SIG-M5 treated with dmso at 0.1 percent for 504 hours (cell line): Measurements from ENCODE around the gene HID1.
"Not testable (repeated sequence)": the region's sequence is repeated elsewhere in the genome, so short reads cannot be mapped to it uniquely, and the experiment has no call there.

Experiments
- DNase-seq: peaks from one replicate; lab custom pipeline; 2025; ENCODE audit not compliant: unreplicated experiment; lab: John Stamatoyannopoulos, UW

The HID1 gene

DNA sequence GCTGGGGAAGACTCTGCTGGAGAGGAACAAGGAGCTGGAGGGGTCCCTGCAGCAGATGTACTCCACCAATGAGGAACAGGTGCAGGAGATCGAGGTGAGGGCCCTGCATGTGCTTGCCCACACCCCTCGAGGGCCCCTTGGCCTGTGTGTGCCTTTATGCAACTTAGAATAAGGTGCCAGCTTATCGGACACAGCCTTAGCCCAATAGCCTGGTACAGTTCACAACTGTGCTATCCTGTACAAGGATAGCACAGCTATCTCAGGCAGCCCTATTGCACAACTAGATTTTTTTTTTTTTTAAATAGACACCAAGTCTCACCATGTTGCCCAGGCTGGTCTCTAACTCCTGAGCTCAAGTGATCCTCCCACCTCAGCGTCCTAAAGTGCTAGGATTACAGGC, 27.0 kb upstream of the HID1 start:
- no peak for DNase-seq

DNA sequence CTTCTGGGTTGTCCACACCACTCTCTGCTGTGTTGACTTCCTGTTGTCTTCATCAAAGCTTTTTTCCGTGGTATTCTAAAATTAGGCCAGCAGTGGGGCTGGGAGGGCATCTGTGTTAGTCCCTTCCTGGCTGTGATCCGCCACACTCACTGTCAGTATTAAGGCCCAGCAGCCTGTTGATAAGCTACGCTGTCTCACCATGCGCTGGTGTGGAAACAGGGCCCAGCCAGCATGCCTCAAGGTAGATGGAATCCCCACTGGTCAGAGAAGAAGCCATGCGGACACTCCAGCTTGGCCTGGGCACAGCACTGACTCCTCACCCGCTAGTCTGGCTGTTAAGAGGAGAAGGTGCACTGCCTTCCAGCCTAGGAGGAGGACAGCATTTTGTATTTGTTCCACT, 26.2 kb upstream of the HID1 start:
- no peak for DNase-seq

DNA sequence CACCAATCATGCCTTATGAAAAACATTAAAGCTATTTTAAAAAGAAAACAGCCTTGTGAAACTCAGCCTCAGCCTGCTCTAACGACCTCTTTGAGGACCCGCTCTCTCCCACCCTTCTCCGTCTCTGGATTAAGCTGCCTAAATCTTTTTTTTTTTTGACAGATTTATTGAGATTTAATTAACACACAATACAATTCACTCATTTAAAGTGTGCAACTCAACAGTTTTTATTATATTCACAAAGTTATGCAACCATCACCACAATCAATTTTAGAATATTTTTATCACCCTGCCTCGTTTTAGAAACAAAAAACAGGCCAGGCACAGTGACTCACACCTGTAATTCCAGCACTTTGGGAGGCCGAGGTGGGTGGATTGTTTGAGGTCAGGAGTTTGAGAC, 23.3 kb upstream of the HID1 start:
- no peak for DNase-seq

DNA sequence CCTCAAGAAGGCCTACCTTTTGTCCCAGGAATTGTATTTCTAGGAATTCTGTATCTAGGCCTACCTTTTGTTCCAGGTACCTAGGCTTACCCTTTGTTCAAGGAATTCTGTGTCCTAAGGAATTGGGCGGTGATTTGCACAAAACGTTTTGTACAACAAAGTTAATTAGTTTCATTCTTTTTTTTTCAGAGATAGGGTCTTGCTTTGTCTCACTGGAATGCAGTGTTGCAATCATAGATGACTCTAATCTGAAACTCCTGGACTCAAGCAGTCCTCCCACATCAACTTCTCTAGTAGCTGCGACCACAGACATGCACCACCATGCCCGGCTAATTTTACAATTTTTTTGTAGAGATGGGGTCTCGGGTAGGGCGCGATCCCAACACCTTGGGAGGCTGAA, 21.9 kb upstream of the HID1 start:
- DNase-seq = peak; percentile 38

DNA sequence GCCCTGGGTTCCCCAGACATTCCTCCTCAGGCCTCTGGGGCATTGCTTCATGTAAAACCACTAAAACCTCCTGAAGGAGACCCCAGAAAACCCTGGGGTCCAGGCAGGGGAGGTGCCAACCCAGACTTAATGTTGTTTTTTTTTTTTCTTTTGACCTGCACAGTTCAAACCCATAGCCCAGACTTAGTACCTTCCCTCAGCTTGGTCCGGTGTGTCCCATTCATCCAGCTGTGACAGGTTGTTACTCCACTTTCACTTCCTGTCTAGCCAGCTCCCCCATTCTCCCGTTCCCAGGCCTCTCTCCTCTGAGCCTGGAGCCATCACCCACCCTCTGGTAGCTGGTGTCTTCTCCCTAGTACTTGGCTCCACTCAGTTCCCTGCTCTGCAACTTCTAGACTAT, 19.7 kb upstream of the HID1 start:
- DNase-seq = no peak

DNA sequence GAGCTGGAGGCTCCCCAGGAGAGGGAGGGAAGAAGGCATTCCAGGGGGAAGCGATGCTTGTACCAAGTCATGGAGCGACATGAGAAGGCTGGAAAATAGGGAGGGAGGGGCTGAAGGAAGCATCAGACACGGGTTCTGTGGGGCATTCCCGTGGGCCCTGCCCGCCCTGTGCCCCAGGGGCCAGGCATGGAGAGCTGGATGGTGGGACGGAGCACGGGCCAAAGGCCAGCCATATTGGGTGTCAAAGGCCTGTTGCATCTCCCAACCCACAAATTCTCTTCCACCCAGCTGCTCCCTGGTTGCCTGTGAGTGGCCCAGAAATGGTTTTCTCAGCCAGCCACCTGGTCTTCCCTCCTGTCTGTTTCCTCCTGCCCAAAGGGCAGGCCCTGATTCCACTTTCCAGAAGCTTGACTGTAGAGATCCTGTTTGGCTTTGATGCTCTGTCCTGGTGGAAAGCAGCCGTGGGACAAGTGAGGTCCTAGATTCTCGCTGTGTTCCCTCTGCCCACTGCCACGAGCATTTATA, 18.1 kb upstream of the HID1 start:
- DNase-seq = no peak

DNA sequence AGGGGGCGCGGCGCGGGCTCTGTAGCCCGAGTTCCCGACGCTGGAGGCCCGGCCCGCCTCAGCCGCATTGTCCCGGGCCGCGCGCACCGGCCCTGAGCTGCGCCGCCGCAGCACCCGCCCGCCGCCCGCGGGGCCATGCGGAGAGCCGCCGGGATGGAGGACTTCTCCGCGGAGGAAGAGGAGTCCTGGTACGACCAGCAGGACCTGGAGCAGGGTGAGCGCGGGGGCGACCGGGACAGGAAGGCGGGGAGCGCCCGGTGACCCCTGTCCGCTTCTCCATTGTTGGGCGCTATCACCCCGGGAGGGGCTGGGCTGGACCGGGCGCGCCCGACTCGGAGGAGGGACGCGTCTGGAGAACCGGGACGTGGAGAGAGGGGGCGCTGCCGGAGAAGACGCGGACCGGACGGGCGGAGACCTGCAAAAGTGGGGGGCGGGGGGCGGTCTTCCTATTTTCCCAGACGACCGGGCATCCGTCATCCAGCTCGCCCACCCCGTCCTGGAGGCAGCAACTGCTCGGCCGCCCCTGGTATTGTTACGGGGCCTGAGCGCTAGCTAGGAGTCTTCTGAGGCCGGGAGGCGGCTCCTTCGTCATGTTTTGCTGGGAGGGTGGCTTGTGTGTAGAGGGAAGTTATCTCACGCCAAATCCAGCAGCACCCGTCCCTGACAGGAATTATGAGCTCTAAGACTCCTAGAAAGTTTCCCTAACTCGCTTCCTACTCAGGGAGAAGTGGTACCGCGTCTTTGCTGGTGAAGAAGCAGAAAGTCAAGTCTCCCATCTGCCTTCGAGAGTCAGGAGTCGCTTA, 15.6 kb upstream of the HID1 start:
- peak; percentile 48 for DNase-seq

DNA sequence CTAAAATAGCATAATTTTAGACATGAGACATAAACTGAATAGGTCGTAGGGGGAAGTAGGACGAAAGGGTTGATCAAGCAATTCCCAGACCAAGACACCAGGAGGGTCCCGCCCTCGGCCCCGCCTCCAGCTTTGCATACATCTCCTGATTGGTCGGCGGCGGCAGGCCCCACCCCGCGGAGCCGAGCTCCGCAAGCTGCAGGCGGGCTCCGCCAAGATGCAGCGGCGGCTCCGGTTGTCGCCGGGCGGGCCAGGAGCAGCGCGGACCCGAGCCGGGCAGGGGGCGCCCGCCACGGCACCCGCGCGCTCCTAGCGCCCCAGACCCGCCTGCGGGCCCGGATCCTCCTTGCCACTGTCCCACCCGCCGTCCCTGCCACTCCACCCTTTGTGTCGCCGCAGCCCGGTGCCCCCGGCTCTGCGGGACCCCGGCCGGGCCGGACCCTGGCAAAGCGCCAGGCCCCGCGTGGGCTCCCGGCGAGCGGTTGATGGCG, 14.9 kb upstream of the HID1 start, which contains the start of gene CDR2L:
Gene CDR2L (plus strand): TSS at position 215 of the 491 bp plus-strand sequence. CDS start 412 bp downstream, outside the sequence.
- DNase-seq = peak; percentile 97

DNA sequence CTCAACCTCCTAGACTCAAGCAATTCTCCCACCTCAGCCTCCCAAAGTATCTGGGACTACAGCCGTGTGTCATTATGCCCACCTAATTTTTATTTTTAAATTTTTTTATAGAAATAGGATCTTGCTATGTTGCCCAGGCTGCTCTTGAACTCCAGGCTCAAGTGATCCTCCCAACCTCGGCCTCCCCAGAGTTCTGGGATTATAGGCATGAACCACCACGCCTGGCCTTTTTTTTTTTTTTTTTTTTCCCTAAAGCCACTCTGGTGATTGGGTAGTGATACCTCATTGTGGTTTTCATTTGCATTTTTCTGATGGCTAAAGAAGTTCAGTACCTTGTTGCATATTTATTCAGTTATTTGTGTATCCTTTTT, 13.6 kb upstream of the HID1 start:
- DNase-seq = no peak

DNA sequence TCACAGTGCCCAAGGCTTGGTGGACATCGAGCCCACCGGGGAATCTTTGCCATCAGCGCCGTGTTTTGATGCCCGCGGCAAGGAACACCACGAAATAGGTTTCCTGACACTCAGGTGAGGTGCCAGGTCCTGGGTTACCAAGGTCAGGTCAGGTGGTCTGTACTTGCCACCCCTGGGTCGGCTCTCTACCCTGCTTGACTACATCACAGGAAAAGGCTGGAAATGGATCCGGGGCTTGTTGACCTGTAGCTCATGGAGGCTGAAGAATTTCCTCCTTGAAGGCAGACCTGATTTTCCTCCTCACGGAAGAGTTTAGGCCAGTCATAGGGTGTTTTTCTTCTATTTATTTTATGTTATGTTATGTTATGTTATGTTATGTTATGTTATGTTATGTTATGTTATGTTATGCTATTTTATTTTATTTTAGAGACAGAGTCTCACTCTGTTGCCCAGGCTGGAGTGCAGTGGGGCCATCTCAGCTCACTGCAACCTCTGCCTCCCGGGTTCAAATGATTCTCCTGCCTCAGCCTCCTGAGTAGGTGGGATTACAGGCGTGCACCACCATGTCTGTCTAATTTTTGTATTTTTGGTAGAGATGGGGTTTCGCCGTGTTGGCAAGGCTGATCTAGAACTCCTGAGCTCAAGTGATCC, 10.2 kb upstream of the HID1 start:
- DNase-seq = not testable (repeated sequence)

DNA sequence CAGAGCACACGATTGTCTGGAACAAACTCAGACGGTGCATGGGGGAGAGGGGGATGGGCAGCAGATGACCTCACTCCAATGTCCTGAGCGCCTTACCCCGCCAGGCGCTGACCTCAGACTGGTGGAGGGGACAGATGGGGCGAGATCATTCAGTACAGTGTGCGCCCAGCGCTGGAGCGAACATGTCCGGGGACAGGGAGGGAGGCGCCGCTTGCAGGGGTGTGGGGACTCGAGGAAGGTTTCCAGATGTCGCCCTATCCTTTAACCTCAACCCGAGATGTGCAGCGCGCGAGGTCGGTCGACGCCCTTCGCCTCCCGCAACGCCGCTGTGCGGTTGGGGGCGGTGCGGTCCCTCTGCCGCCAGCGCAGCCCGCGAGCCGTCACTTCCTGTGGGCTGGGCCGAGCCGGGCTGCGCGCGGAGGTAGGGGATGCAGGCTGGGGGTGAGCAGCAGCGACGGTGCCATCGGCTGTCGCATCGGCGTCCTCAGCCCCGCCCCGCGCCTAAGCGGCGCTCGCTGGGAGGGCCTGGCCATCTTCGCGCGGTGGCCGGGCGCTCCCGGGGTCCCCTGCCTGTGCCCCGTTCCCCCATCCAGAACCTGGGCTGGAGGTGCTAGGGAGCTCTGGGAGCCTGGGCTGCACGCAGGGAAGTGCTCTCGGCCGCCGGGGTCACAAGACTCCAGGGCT, 9.6 kb upstream of the HID1 start:
- DNase-seq = peak; percentile 61

DNA sequence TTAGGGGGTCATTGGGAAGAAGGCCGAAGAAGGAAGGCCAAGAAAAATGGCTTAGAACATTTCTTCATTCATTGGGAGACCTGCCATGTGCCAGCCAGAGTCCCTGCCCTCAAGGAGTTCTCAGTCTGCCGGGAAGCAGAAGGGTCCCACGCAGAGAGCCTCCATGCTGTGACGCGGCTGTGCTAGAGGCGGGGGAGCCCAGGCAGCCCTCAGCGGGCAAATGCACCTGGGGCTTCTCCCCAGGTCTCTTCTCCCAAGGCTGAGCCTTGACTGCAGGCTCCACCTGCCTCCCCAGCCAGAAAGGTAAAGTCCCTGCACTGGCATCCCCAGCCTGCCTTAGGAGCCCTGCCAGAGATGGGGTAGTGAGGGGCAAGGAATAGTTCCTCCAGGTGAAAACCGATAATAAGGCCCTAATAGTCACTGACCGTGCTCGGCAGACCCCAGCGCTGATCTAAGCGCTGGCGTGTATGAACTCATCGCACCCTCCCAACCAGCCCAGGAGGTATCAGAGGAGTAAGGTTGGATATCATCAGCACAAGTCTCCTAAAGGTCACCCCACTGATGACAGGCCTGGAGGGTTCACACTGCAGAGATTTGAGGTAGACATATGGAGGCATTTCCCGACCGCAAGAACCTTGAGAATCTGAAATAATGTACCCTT, 8.9 kb upstream of the HID1 start:
- DNase-seq = no peak

DNA sequence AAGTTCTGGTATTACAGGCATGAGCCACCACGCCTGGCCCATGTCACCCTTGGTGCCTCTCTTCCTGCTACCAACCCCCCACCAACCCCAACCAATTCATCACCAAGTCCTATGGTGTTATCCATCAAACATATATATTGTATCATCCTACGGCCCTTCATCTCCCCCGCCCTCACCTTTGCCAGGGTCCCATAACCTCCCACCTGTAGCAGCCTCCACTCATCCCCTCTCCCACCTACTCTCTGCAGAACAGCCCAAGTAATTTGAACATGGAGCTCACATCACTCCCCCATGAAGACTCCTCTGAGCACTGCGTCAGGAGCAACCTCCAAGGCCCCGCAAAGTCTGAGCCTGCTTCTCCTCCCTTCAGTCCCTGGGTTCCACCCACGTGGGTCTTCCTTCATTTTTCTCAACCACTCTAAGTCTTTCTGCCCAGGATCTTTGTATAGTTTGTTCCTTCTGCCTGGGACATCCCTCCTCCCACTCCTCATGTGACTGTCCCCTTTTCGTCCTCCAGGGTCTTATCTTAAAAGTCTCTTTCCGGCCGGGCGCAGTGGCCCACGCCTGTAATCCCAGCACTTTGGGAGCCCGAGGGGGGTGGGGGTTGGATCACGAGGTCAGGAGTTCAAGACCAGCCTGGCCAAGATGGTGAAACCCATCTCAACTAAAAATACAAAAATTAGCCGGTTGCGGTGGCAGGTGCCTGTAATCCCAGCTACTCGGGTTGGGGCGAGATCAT, 7.0 kb upstream of the HID1 start:
- no peak for DNase-seq

DNA sequence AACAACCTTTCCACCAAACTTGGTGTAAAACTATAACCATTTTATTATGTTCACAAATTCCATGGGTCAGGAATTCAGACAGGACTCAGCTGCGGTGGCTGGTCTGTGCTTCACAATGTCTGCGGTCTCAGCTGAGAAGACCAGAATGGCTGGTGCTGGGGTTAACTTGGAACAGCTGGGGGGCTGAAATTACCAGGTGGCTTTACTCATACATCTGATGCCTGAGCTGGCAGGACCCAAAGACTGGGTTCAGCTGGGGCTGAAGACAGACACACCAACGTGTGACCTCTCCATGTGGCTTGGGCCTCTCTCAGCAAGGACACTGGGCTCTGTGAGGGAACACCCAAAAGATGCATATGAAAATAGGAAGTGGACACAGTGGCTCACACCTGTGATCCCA, 5.7 kb upstream of the HID1 start:
- no peak for DNase-seq

DNA sequence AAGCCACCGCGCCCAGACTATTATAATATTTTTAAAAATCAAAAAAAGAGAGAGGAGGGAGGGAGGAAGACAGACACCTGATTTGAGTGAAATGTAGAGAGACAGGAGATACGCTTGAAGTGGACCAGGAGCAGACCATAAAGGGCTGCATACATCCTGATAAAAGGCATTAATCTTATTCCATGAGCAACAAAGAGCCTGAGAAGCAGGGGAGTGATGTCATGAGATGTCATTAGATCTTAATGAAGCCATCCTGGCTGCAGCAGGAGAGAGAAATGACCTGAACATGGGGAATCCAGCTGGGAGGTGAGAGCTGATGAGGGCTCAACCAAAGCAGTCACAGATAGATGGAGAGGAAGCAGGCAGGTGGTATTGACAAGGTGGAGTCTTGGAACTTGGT, 5.2 kb upstream of the HID1 start:
- DNase-seq = no peak

DNA sequence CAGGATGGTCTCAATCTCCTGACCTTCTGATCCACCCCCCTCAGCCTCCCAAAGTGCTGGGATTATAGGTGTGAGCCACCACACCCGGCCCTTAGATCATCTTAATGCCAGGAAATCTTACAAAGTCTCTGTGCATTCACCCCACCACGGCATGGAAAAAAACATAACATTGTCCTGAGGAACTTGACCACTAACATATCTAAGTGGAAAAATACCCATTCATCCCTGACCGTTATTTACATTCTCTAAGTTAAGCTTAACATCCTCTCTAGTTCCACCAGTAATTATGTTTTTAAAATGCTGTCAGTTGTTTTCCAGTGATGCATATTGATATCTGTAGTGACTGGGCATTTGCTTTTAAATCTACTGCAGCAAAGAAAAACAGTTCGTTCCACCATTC, 3.4 kb upstream of the HID1 start:
- no peak for DNase-seq

DNA sequence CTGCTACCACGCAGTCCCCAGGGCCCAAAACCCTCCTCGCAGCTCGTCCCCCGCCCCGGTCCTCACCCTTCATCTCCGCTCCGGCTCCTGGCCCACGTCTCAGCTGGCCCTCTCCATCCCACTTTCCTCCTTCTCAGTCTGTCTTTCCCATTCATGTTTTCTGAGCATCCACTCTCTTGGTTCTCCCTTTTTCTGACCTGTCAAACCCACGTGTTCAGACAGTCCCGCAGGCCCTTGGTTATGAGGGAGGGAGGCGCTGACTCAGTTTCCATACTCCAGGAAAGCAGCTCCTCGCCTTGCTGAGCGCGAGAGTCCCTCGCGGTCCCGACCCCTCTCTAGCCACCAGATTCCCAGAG, 392 bp upstream of the HID1 start:
- DNase-seq = no peak

DNA sequence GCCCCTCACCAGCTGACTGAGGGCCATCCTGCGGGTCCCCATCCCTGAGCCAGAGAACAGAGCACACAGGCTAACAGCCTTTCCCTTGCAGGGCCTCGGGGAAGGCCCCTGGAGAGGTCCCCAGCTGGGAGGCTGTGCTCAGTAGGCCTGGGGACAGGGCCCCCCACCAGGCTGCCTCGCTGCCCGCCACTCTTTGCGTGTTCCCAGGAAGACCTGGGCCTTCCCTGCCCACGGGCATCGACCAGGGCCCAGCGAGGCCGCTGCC, 785 bp downstream of the HID1 start:
- DNase-seq = no peak

DNA sequence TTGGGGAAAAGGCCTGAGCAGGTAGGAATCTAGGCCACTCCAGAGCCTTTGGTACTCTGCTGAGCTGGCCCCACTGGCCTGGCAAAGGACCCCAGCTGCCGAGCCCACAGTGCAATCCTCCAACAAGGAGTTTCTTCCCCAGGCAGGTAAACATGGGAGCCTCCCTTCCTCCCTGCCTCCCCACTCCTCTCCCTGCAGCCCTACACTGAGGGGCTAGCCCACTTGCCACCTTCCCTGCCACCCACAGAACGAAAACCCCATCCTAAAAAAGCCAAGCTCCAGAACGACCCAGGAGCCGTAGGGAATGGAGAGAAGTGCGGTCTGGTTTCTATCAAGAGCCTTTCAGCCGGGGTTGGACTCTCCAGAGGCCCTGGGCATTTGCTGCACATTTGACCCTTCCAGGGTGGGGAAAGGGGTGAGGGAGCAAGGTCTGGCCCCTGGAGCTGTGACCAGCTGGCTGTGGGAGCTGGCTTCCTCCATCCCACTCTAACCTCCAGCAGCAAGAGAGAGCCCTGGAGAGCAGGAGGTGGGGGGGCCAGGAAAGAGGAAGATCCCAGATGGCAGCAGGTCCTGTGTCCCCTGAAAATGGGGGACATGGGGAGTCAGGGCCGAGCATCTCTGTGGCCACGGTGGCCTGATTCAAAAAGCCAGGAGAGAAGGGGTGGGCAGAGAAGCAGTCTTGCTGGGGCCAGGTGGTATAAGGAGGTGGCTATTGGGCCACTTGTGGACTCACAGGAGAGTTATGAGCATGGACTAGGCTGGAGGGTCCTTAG, 1.3 kb downstream of the HID1 start:
- DNase-seq = no peak

DNA sequence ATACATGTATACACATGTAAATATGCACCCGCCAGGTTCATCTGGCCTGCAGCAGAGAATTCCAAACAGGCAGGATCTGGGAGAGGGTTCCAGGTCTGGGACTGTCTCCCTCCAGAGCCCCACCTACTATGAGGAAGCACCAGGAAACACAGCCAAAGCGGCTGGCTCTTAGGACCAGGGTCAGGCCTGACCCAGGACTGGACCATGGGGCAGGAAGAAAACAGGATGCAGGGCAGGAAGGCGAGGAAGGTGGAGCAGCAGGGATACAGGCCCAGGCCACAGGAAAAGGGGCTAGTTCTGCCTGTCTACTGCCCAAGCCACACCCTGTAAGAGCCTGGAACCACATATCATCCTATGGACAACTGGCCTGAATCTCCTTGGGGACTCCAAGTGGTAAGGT, 2.2 kb downstream of the HID1 start:
- no peak for DNase-seq
